ENCODE data around the gene LRRN2. TPM values are rescaled to one million over a fixed set of nuclear protein-coding genes. Genes with fewer than 3 reads are reported as not detected.
A peak's percentile ranks its signal among the peaks of the same experiment; 100 is the strongest.
"Not testable (repeated sequence)": the region's sequence is repeated elsewhere in the genome, so short reads cannot be mapped to it uniquely, and the experiment has no call there.

LRRN2 gene
- polyA plus RNA-seq, 4 donors, result 3.0 to 3.1 TPM; not detected in 2

DNA sequence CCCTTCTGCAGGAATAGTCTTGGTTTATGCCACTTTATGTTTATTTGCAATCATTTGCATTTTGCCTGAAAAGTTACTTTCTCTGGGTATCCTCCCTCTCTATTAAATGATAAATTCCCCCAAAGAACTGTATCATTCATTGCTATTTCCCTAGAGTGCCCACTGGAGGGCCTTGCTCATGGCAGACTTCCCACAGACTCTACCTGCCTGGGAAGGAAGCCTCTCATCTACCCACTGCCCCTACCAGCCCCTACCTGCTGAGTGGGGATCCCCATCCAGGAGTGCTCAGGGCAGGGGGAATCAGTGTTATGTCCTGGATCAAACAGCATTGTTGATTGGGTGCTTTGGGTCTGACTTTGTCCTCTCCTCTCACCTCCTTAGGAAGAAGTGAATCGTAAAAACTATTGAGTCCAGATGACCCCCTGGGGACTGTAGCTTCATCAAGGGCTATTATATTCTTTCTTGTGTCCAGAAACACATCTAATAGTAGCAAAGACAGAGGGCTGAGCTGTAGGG is 6.8 kb upstream of the LRRN2 start:
- H3K27me3 ChIP-seq (ENCODE audit: control insufficient read depth in 3 of 3, insufficient read depth in 3 of 3, low read length in 3 of 3), result peaks cover 0 to 20% (median 3%) of the 10 kb centered on the region in 3 donors
- H3K27ac ChIP-seq (ENCODE audit: low read depth in 1 of 3, low read length in 2 of 3), result no peak overlapping the region
- FAIRE-seq (no peak), DNase-seq (no peak)
- no peaks in the 10 kb centered on the region for H3K36me3 ChIP-seq (ENCODE audit: control insufficient read depth in 3 of 3, insufficient read depth in 2 of 3, low read depth in 1 of 3, low read length in 3 of 3)
- H3K9me3 ChIP-seq (ENCODE audit: control insufficient read depth in 2 of 2, insufficient read depth in 1 of 2, low read depth in 1 of 2, low read length in 1 of 2), result no peaks in the 10 kb centered on the region
- 89 to 96% (median 89%) methylated on average over 1 of the region's 1 CpG for WGBS, 3 donors
- no peak overlapping the region for H3K4me3 ChIP-seq (ENCODE audit: low read depth in 1 of 3, low read length in 3 of 3)
- H3K4me1 ChIP-seq (ENCODE audit: control insufficient read depth in 3 of 3, insufficient read depth in 2 of 3, low read depth in 1 of 3, low read length in 2 of 3), result no peaks in the 10 kb centered on the region

DNA sequence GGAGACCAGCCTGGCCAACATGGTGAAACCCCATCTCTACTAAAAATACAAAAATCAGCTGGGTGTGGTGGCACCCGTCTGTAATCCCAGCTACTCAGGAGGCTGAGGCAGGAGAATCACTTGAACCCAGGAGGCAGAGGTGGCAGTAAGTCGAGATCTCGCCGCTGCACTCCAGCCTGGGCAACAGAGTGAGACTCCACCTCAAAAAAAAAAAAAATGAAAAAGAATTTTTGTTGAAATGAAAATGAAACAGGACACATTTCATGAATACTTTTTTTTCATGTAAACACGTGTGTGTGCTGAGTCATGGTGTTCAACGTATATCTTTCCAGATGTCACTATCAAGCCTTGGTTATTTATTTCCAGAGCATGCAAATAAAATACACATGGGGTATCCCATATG is 5.8 kb upstream of the LRRN2 start:
- not testable (repeated sequence) for H3K9me3 ChIP-seq (ENCODE audit: control insufficient read depth in 2 of 2, insufficient read depth in 1 of 2, low read depth in 1 of 2, low read length in 1 of 2); H3K36me3 ChIP-seq (ENCODE audit: control insufficient read depth in 3 of 3, insufficient read depth in 2 of 3, low read depth in 1 of 3, low read length in 3 of 3); H3K4me3 ChIP-seq (ENCODE audit: low read depth in 1 of 3, low read length in 3 of 3); H3K4me1 ChIP-seq (ENCODE audit: control insufficient read depth in 3 of 3, insufficient read depth in 2 of 3, low read depth in 1 of 3, low read length in 2 of 3); FAIRE-seq; H3K27ac ChIP-seq (ENCODE audit: low read depth in 1 of 3, low read length in 2 of 3)
- peaks cover 0 to 31% (median 5%) of the 10 kb centered on the region in 3 donors for H3K27me3 ChIP-seq (ENCODE audit: control insufficient read depth in 3 of 3, insufficient read depth in 3 of 3, low read length in 3 of 3)
- WGBS, 3 donors, result 55 to 70% (median 60%) methylated on average over 6 of the region's 6 CpGs
- peak in 1 of 2 donors; percentile 19 for DNase-seq

DNA sequence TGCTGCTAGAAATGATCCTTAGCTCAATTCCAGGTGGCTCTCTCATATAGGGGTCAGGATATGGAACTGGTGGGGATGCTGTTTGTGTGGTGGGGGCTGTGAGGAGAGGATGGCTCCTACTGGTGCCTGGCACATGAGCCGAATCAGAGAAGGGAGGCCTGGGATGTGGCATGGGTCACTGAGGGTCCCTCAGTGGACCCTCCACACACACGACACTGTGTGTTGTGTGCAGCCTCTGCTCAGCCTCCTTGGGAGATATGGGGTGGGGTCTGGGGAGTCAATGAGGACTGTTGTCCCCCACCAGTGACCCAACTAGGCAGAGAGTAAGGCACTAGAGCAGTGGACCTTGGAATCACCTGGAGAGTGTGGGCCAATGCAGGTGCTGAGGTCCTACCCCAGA is 3.2 kb upstream of the LRRN2 start:
- H3K9me3 ChIP-seq (ENCODE audit: control insufficient read depth in 2 of 2, insufficient read depth in 1 of 2, low read depth in 1 of 2, low read length in 1 of 2), result no peaks in the 10 kb centered on the region
- H3K36me3 ChIP-seq (ENCODE audit: control insufficient read depth in 3 of 3, insufficient read depth in 2 of 3, low read depth in 1 of 3, low read length in 3 of 3), result no peaks in the 10 kb centered on the region
- H3K27me3 ChIP-seq (ENCODE audit: control insufficient read depth in 3 of 3, insufficient read depth in 3 of 3, low read length in 3 of 3), result peaks cover 7 to 49% (median 12%) of the 10 kb centered on the region in 3 donors
- no peak overlapping the region for H3K4me3 ChIP-seq (ENCODE audit: low read depth in 1 of 3, low read length in 3 of 3)
- H3K4me1 ChIP-seq (ENCODE audit: control insufficient read depth in 3 of 3, insufficient read depth in 2 of 3, low read depth in 1 of 3, low read length in 2 of 3), result peaks cover 0 to 6% (median 0%) of the 10 kb centered on the region in 3 donors
- DNase-seq (no peak), FAIRE-seq (no peak)
- WGBS, 3 donors, result 88 to 93% (median 89%) methylated on average over 2 of the region's 2 CpGs
- H3K27ac ChIP-seq (ENCODE audit: low read depth in 1 of 3, low read length in 2 of 3), result no peak overlapping the region

DNA sequence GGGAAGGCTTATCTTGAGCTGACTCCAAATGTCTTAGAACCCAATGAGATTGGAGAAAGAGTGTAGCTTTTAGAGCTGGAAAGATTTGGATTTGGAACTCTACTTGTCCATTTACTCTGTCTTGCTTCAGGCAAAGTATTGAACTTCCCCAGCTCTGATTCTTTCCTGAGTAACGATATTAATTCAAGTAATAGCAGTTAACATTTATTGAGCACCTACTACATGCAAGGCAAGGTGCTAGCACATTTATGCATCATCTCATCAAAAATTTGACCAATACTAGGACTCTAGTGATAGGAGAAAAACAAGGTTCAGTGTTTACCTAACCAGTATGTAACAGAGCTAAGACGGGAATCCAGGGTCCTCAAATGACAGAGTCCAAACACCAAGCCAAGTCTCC is 2.5 kb upstream of the LRRN2 start:
- DNase-seq (no peak), FAIRE-seq (no peak)
- 88 to 94% (median 88%) methylated on average over 2 of the region's 2 CpGs for WGBS, 3 donors
- Histone ChIP-seq H3K27ac (ENCODE audit: low read depth in 1 of 3, low read length in 2 of 3) (no peak overlapping the region), H3K36me3 (ENCODE audit: control insufficient read depth in 3 of 3, insufficient read depth in 2 of 3, low read depth in 1 of 3, low read length in 3 of 3) (no peaks in the 10 kb centered on the region), H3K4me1 (ENCODE audit: control insufficient read depth in 3 of 3, insufficient read depth in 2 of 3, low read depth in 1 of 3, low read length in 2 of 3) (peaks cover 0 to 6% (median 0%) of the 10 kb centered on the region in 3 donors), H3K4me3 (ENCODE audit: low read depth in 1 of 3, low read length in 3 of 3) (no peak overlapping the region), H3K9me3 (ENCODE audit: control insufficient read depth in 2 of 2, insufficient read depth in 1 of 2, low read depth in 1 of 2, low read length in 1 of 2) (no peaks in the 10 kb centered on the region), H3K27me3 (ENCODE audit: control insufficient read depth in 3 of 3, insufficient read depth in 3 of 3, low read length in 3 of 3) (peaks cover 7 to 53% (median 12%) of the 10 kb centered on the region in 3 donors)

DNA sequence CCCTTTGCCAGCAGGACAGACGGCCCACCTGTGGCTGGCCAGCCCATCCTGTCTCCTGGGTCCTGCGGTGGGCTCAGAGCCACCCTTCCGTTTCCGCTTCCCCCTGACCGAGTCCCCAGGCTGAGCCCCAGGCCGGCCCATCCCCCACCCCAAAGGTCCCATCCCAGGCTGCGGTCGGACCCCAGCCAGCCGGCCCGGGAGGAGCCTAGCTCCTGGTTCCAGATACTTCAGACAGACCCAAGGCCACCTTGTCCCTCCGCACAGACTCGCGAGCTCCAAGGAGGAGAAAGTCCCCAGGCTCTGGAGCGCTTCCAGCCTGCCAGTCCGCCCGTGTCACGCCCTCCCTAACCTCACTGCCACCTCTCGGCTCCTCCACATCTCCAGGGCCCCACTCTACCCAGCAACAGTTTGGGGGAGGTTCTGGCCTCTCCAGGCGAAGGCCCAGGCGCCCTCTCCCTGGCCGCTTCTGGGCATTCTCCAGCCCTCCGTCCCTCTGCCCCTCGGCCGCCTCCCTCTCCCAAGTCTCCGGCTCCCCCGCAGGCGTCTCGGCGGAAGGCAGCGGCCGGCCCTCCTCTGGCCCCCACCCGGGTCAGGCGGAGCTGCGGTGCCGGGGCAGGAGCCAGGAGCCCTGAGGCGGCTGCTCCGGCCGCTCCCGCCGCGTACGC is 835 bp downstream of the LRRN2 start:
- Histone ChIP-seq H3K4me3 (ENCODE audit: low read depth in 1 of 3, low read length in 3 of 3) (peak overlapping the region; percentile 22 to 27 (median 25)), H3K27me3 (ENCODE audit: control insufficient read depth in 3 of 3, insufficient read depth in 3 of 3, low read length in 3 of 3) (peaks cover 7 to 69% (median 12%) of the 10 kb centered on the region in 3 donors), H3K27ac (ENCODE audit: low read depth in 1 of 3, low read length in 2 of 3) (no peak overlapping the region), H3K9me3 (ENCODE audit: control insufficient read depth in 2 of 2, insufficient read depth in 1 of 2, low read depth in 1 of 2, low read length in 1 of 2) (no peaks in the 10 kb centered on the region), H3K36me3 (ENCODE audit: control insufficient read depth in 3 of 3, insufficient read depth in 2 of 3, low read depth in 1 of 3, low read length in 3 of 3) (no peaks in the 10 kb centered on the region), H3K4me1 (ENCODE audit: control insufficient read depth in 3 of 3, insufficient read depth in 2 of 3, low read depth in 1 of 3, low read length in 2 of 3) (peaks cover 0 to 6% (median 0%) of the 10 kb centered on the region in 3 donors)
- peak in 1 of 2 donors; percentile 36 for DNase-seq
- no peak for FAIRE-seq
- 2 to 6% (median 3%) methylated on average over 40 to 42 of the region's 42 CpGs for WGBS, 3 donors

DNA sequence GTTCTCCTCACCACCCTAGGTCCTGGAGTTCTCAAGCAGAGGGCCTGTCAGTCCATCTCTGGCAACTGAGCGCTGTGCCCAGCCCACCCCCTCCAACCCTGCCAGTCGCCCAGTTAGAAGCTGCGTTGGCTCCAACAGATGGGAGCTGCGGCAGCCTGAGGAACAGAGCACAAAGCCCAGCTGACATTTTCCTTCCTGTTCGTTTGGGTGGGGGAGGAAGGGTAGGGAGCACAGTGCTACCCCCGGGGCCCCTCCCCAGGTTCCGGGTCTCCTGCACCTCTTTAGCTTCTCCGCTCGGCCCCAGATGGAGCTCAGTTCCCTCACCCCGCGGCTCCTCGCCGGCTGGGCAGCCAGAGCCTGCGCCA is 1.4 kb downstream of the LRRN2 start:
- WGBS, 3 donors, result 22 to 44% (median 34%) methylated on average over 14 of the region's 14 CpGs
- Histone ChIP-seq H3K36me3 (ENCODE audit: control insufficient read depth in 3 of 3, insufficient read depth in 2 of 3, low read depth in 1 of 3, low read length in 3 of 3) (no peaks in the 10 kb centered on the region), H3K27me3 (ENCODE audit: control insufficient read depth in 3 of 3, insufficient read depth in 3 of 3, low read length in 3 of 3) (peaks cover 7 to 67% (median 11%) of the 10 kb centered on the region in 3 donors), H3K27ac (ENCODE audit: low read depth in 1 of 3, low read length in 2 of 3) (no peak overlapping the region), H3K4me3 (ENCODE audit: low read depth in 1 of 3, low read length in 3 of 3) (peak overlapping the region in 1 of 3 donors; percentile 27), H3K9me3 (ENCODE audit: control insufficient read depth in 2 of 2, insufficient read depth in 1 of 2, low read depth in 1 of 2, low read length in 1 of 2) (no peaks in the 10 kb centered on the region), H3K4me1 (ENCODE audit: control insufficient read depth in 3 of 3, insufficient read depth in 2 of 3, low read depth in 1 of 3, low read length in 2 of 3) (peaks cover 0 to 6% (median 0%) of the 10 kb centered on the region in 3 donors)
- FAIRE-seq (no peak), DNase-seq (no peak)

DNA sequence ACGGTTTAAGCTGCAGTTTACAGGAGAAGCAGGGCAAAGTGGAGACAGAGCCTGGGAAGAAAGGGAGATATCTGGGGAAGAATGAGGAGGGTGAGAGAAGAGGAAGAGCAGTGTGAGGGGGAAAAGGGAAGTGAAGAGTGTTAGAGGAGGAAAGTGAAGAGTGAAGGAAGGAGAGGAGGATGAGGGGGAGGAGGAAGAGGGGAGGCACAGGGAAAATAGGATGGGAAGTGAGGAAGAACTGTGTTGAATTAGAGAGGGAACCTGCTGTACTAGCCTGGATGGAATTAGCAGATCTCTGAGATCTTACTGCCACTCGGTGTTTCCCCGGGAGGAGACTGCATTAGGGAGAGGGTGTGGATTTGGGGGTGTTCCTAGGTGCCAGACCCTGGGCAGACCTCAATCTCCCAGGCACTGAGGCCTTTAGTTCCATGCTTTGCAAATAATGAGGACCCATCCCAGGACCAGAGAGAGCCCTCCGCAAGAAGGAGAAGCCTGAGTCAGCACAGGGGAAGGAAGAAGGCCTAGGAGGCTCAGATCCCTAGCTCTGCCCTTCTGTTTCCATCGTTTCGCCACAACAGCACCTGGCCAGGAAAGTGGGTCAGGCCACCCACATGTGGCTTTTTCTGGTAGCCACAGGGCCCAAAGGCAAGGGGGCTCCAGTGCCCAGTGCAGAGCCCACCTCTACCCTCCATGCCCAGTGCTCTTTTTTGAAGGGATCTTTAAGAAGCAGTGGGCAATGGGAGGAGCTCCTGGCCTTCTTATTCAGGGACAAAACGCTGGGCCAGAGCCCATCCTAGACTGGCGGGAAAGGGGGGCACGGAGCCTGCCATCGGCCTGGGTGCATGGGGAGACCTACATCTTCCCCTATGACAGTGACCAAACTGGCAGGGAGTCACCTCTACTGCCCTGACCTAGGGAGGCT is 2.0 kb downstream of the LRRN2 start:
- WGBS, 3 donors, result 71 to 78% (median 74%) methylated on average over 10 of the region's 10 CpGs
- Histone ChIP-seq H3K9me3 (ENCODE audit: control insufficient read depth in 2 of 2, insufficient read depth in 1 of 2, low read depth in 1 of 2, low read length in 1 of 2) (no peaks in the 10 kb centered on the region), H3K27me3 (ENCODE audit: control insufficient read depth in 3 of 3, insufficient read depth in 3 of 3, low read length in 3 of 3) (peaks cover 7 to 61% (median 10%) of the 10 kb centered on the region in 3 donors), H3K4me3 (ENCODE audit: low read depth in 1 of 3, low read length in 3 of 3) (no peak overlapping the region), H3K27ac (ENCODE audit: low read depth in 1 of 3, low read length in 2 of 3) (no peak overlapping the region), H3K36me3 (ENCODE audit: control insufficient read depth in 3 of 3, insufficient read depth in 2 of 3, low read depth in 1 of 3, low read length in 3 of 3) (no peaks in the 10 kb centered on the region), H3K4me1 (ENCODE audit: control insufficient read depth in 3 of 3, insufficient read depth in 2 of 3, low read depth in 1 of 3, low read length in 2 of 3) (peaks cover 0 to 6% (median 0%) of the 10 kb centered on the region in 3 donors)
- DNase-seq (no peak), FAIRE-seq (no peak)

DNA sequence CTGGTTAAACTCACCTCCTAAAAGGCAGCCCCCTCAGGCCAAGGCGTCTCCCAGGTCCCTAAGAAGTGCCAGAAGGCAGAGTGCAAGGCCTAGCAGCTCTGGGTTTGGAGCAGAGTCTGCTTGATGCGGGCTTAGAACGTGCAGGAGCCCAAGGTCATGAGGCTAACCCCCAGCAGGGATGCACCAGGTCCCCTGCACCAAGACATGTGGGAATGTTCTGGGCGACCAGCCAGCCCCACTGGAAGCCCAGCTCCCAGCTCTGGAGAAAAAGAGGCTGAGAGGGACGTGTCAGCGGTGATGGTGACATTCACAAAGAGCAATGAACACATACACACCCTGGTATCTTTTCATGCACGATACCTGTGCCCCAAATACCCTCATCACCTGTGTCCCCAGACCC is 5.1 kb downstream of the LRRN2 start:
- no peaks in the 10 kb centered on the region for H3K36me3 ChIP-seq (ENCODE audit: control insufficient read depth in 3 of 3, insufficient read depth in 2 of 3, low read depth in 1 of 3, low read length in 3 of 3)
- FAIRE-seq, result no peak
- peaks cover 0 to 35% (median 5%) of the 10 kb centered on the region in 3 donors for H3K27me3 ChIP-seq (ENCODE audit: control insufficient read depth in 3 of 3, insufficient read depth in 3 of 3, low read length in 3 of 3)
- H3K4me1 ChIP-seq (ENCODE audit: control insufficient read depth in 3 of 3, insufficient read depth in 2 of 3, low read depth in 1 of 3, low read length in 2 of 3), result peaks cover 0 to 3% (median 0%) of the 10 kb centered on the region in 3 donors
- no peak for DNase-seq
- WGBS, 3 donors, result 78 to 86% (median 82%) methylated on average over 7 of the region's 7 CpGs
- no peak overlapping the region for H3K4me3 ChIP-seq (ENCODE audit: low read depth in 1 of 3, low read length in 3 of 3)
- no peaks in the 10 kb centered on the region for H3K9me3 ChIP-seq (ENCODE audit: control insufficient read depth in 2 of 2, insufficient read depth in 1 of 2, low read depth in 1 of 2, low read length in 1 of 2)
- no peak overlapping the region for H3K27ac ChIP-seq (ENCODE audit: low read depth in 1 of 3, low read length in 2 of 3)
